Duodenal mucosa (tissue), 2 donors: ENCODE results near the gene POLR3C.

Experiments
- H3K27ac ChIP-seq: one replicate; pipeline ENCODE4 v1.7.0; 2013; ENCODE audit warnings: low read depth, low read length
- H3K27me3 ChIP-seq, 2 donors: one replicate each; pipeline ENCODE4 v1.7.0; 2013; ENCODE audit warnings: low read length in 2 of 2, control low read depth in 1 of 2; ENCODE audit not compliant: insufficient read depth in 2 of 2, control insufficient read depth in 1 of 2
- H3K36me3 ChIP-seq, 2 donors: one replicate each; pipeline ENCODE4 v1.7.0; 2013; ENCODE audit warnings: low read length in 2 of 2, control low read depth in 1 of 2; ENCODE audit not compliant: insufficient read depth in 2 of 2, control insufficient read depth in 1 of 2
- H3K4me1 ChIP-seq, 2 donors: one replicate each; pipeline ENCODE4 v1.7.0; 2013; ENCODE audit warnings: low read length in 2 of 2, control low read depth in 1 of 2; ENCODE audit not compliant: insufficient read depth in 2 of 2, control insufficient read depth in 1 of 2
- H3K4me3 ChIP-seq, 2 donors: one replicate each; pipeline ENCODE4 v1.7.0; 2013; ENCODE audit warnings: low read length in 2 of 2, low read depth in 1 of 2
- H3K9ac ChIP-seq, 2 donors: one replicate each; pipeline ENCODE4 v1.7.0; 2013; ENCODE audit warnings: low read length in 2 of 2, low read depth in 1 of 2
- H3K9me3 ChIP-seq, 2 donors: one replicate each; pipeline ENCODE4 v1.7.0; 2013; ENCODE audit warnings: low read length in 2 of 2, control low read depth in 1 of 2; ENCODE audit not compliant: control insufficient read depth in 1 of 2

The POLR3C gene

GRCh38 chr1:145868232-145868631, 44.2 kb downstream of the POLR3C start:
- Histone ChIP-seq H3K4me1 (peaks cover 5 to 7% of the 10 kb centered on the region in 2 donors), H3K27ac (no peak overlapping the region), H3K36me3 (no peaks in the 10 kb centered on the region), H3K9me3 (no peaks in the 10 kb centered on the region), H3K9ac (no peak overlapping the region), H3K27me3 (peaks cover 5 to 10% of the 10 kb centered on the region in 2 donors), H3K4me3 (no peak overlapping the region)

- Histone ChIP-seq H3K9ac (peak overlapping the region; percentile 46 to 70), H3K36me3 (no peaks in the 10 kb centered on the region), H3K4me1 (peaks cover 5 to 7% of the 10 kb centered on the region in 2 donors), H3K27me3 (peaks cover 5 to 6% of the 10 kb centered on the region in 2 donors), H3K4me3 (peak overlapping the region; percentile 60 to 69), H3K27ac (no peak overlapping the region), H3K9me3 (no peaks in the 10 kb centered on the region)
Measured at GRCh38 chr1:145871994-145872924, 48.3 kb downstream of the POLR3C start.

- H3K4me3 ChIP-seq: no peak overlapping the region
- peaks cover 5 to 6% of the 10 kb centered on the region in 2 donors for H3K27me3 ChIP-seq
- H3K9ac ChIP-seq: no peak overlapping the region
- H3K9me3 ChIP-seq: no peaks in the 10 kb centered on the region
- peaks cover 5 to 7% of the 10 kb centered on the region in 2 donors for H3K4me1 ChIP-seq
- no peaks in the 10 kb centered on the region for H3K36me3 ChIP-seq
- H3K27ac ChIP-seq: no peak overlapping the region
Measured at GRCh38 chr1:145874646-145875045, 50.6 kb downstream of the POLR3C start.

- Histone ChIP-seq H3K27ac (no peak overlapping the region), H3K4me3 (no peak overlapping the region), H3K27me3 (no peaks in the 10 kb centered on the region)
Measured at GRCh38 chr1:145877923-145878486, 54.0 kb downstream of the POLR3C start.

GRCh38 chr1:145878724-145879123, 54.7 kb downstream of the POLR3C start:
- Histone ChIP-seq H3K36me3 (no peaks in the 10 kb centered on the region), H3K27me3 (peaks cover 0 to 3% of the 10 kb centered on the region in 2 donors), H3K4me3 (no peak overlapping the region), H3K9ac (no peak overlapping the region), H3K9me3 (no peaks in the 10 kb centered on the region), H3K4me1 (no peaks in the 10 kb centered on the region), H3K27ac (no peak overlapping the region)

More at GRCh38 chr1:145877923-145878486, 54.0 kb downstream of the POLR3C start:
- H3K36me3 ChIP-seq: no peaks in the 10 kb centered on the region
- H3K9me3 ChIP-seq: no peaks in the 10 kb centered on the region
- H3K9ac ChIP-seq: no peak overlapping the region
- no peaks in the 10 kb centered on the region for H3K4me1 ChIP-seq

- peaks cover 2 to 12% of the 10 kb centered on the region in 2 donors for H3K27me3 ChIP-seq
- H3K9ac ChIP-seq: no peak overlapping the region
- no peaks in the 10 kb centered on the region for H3K4me1 ChIP-seq
- no peaks in the 10 kb centered on the region for H3K9me3 ChIP-seq
- no peak overlapping the region for H3K4me3 ChIP-seq
- no peaks in the 10 kb centered on the region for H3K36me3 ChIP-seq
- no peak overlapping the region for H3K27ac ChIP-seq
Measured at GRCh38 chr1:145879775-145880174, 55.8 kb downstream of the POLR3C start.

GRCh38 chr1:145884675-145885074, 60.7 kb downstream of the POLR3C start:
- peaks cover 5 to 7% of the 10 kb centered on the region in 2 donors for H3K4me1 ChIP-seq
- no peaks in the 10 kb centered on the region for H3K36me3 ChIP-seq
- H3K4me3 ChIP-seq: no peak overlapping the region
- no peaks in the 10 kb centered on the region for H3K9me3 ChIP-seq
- no peak overlapping the region for H3K9ac ChIP-seq
- H3K27me3 ChIP-seq: peaks cover 10 to 18% of the 10 kb centered on the region in 2 donors
- H3K27ac ChIP-seq: no peak overlapping the region

GRCh38 chr1:145885738-145886287, 61.8 kb downstream of the POLR3C start, which contains the start of gene ANKRD35:
Gene ANKRD35, minus strand, starts transcription at chr1:145885866. Its CDS starts 108 bp downstream, at chr1:145885758.
- peak within 1 kb of the TSS; percentile 76 to 81 for H3K4me3 ChIP-seq
- H3K36me3 ChIP-seq: no peaks in the 10 kb centered on the region
- H3K27me3 ChIP-seq: peaks cover 10 to 18% of the 10 kb centered on the region in 2 donors
- peaks cover 9 to 12% of the 10 kb centered on the region in 2 donors for H3K4me1 ChIP-seq
- H3K9me3 ChIP-seq: no peaks in the 10 kb centered on the region
- no peak within 1 kb of the TSS for H3K27ac ChIP-seq
- H3K9ac ChIP-seq: no peak within 1 kb of the TSS

GRCh38 chr1:145886390-145886789, 62.4 kb downstream of the POLR3C start:
- Histone ChIP-seq H3K27ac (no peak overlapping the region), H3K9me3 (no peaks in the 10 kb centered on the region), H3K27me3 (peaks cover 10 to 18% of the 10 kb centered on the region in 2 donors), H3K4me3 (peak overlapping the region; percentile 76 to 81), H3K36me3 (no peaks in the 10 kb centered on the region), H3K4me1 (peaks cover 15 to 18% of the 10 kb centered on the region in 2 donors), H3K9ac (no peak overlapping the region)

GRCh38 chr1:145886816-145887215, 62.8 kb downstream of the POLR3C start:
- peaks cover 18 to 22% of the 10 kb centered on the region in 2 donors for H3K4me1 ChIP-seq
- no peak overlapping the region for H3K4me3 ChIP-seq
- H3K9me3 ChIP-seq: no peaks in the 10 kb centered on the region
- no peak overlapping the region for H3K27ac ChIP-seq
- H3K9ac ChIP-seq: no peak overlapping the region
- no peaks in the 10 kb centered on the region for H3K36me3 ChIP-seq
- peaks cover 10 to 18% of the 10 kb centered on the region in 2 donors for H3K27me3 ChIP-seq
